ENCODE measurements around the gene CTIF.

Gene CTIF

GRCh38 chr18:48770243-48770642, 231.4 kb downstream of the CTIF start:
- DNase-seq (ENCODE audit: low read depth in 2 of 2, low spot score in 1 of 2), result no peak

GRCh38 chr18:48771641-48772375, 233.0 kb downstream of the CTIF start:
- DNase-seq (ENCODE audit: low read depth in 2 of 2, low spot score in 1 of 2), result no peak

GRCh38 chr18:48772457-48772856, 233.6 kb downstream of the CTIF start:
- DNase-seq (ENCODE audit: low read depth in 2 of 2, low spot score in 1 of 2), result no peak

GRCh38 chr18:48773821-48774220, 235.0 kb downstream of the CTIF start:
- DNase-seq (ENCODE audit: low read depth in 2 of 2, low spot score in 1 of 2), result no peak

GRCh38 chr18:48774941-48775340, 236.1 kb downstream of the CTIF start:
- no peak for DNase-seq (ENCODE audit: low read depth in 2 of 2, low spot score in 1 of 2)

- no peak for DNase-seq (ENCODE audit: low read depth in 2 of 2, low spot score in 1 of 2)
Measured at GRCh38 chr18:48775372-48776155, 236.7 kb downstream of the CTIF start.

- no peak for DNase-seq (ENCODE audit: low read depth in 2 of 2, low spot score in 1 of 2)
Measured at GRCh38 chr18:48776156-48776555, 237.3 kb downstream of the CTIF start.

GRCh38 chr18:48776641-48777025, 237.8 kb downstream of the CTIF start:
- DNase-seq (ENCODE audit: low read depth in 2 of 2, low spot score in 1 of 2), result no peak

- DNase-seq (ENCODE audit: low read depth in 2 of 2, low spot score in 1 of 2), result peak; percentile 24 to 26
Measured at GRCh38 chr18:48777026-48777743, 238.4 kb downstream of the CTIF start.

- DNase-seq (ENCODE audit: low read depth in 2 of 2, low spot score in 1 of 2), result no peak
Measured at GRCh38 chr18:48777744-48778116, 238.9 kb downstream of the CTIF start.

- no peak for DNase-seq (ENCODE audit: low read depth in 2 of 2, low spot score in 1 of 2)
Measured at GRCh38 chr18:48778344-48779011, 239.6 kb downstream of the CTIF start.

GRCh38 chr18:48779462-48779861, 240.6 kb downstream of the CTIF start:
- no peak for DNase-seq (ENCODE audit: low read depth in 2 of 2, low spot score in 1 of 2)

- DNase-seq (ENCODE audit: low read depth in 2 of 2, low spot score in 1 of 2), result no peak
Measured at GRCh38 chr18:48780201-48780912, 241.5 kb downstream of the CTIF start.

- no peak for DNase-seq (ENCODE audit: low read depth in 2 of 2, low spot score in 1 of 2)
Measured at GRCh38 chr18:48780913-48781162, 242.0 kb downstream of the CTIF start.

- DNase-seq (ENCODE audit: low read depth in 2 of 2, low spot score in 1 of 2), result no peak
Measured at GRCh38 chr18:48781163-48781987, 242.5 kb downstream of the CTIF start.

GRCh38 chr18:48781988-48782363, 243.1 kb downstream of the CTIF start:
- no peak for DNase-seq (ENCODE audit: low read depth in 2 of 2, low spot score in 1 of 2)

GRCh38 chr18:48782381-48782861, 243.6 kb downstream of the CTIF start:
- no peak for DNase-seq (ENCODE audit: low read depth in 2 of 2, low spot score in 1 of 2)

- no peak for DNase-seq (ENCODE audit: low read depth in 2 of 2, low spot score in 1 of 2)
Measured at GRCh38 chr18:48783616-48784520, 245.0 kb downstream of the CTIF start.

GRCh38 chr18:48784656-48785055, 245.8 kb downstream of the CTIF start:
- DNase-seq (ENCODE audit: low read depth in 2 of 2, low spot score in 1 of 2), result no peak
